Measurements from ENCODE around the gene MTG2. TPM values are rescaled to one million over a fixed set of nuclear protein-coding genes. Genes with fewer than 3 reads are reported as not detected.

The MTG2 gene
- total and polyA plus RNA-seq, 2 experiments from 2014 or later, result 11.3 to 11.7 TPM

DNA sequence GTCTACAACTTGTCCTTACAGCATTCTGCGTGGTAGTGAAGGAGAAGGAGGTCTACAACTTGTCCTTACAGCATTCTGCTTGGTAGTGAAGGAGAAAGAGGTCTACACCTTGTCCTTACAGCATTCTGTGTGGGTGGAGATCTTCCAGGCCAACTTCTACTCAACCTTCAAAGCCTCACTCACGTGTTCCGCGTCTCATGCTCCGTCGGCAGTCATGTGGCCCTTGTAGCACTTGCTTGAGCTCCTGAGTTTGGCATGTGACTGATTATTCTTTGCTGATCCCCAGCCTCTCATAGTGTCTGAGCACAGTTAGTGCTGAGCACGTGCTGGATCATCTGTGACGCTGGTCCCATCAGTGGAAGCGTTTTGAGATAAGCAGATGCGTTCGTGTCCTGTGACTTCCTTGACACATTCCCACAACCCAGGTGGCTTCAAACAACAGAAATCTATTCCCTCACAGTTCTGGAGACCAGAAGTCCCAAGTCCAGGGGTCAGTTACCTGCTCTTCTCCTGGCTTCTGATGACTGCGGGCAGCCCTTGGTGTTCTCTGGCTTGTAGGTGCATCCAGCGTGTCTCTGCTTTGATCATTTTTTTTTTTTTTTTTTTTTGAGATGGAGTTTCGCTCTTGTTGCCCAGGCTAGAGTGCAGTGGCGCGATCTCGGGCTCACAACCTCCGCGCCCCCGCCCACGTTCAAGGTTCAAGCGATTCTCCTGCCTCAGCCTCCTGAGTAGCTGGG, 36.6 kb upstream of the MTG2 start:
- ATAC-seq (no peak), DNase-seq (ENCODE audit: low spot score) (no peak)
- peaks cover 36% of the 10 kb centered on the region for H3K36me3 Mint-ChIP-seq (ENCODE audit: low read depth)
- Histone ChIP-seq H3K27ac (ENCODE audit: low read depth) (no peak overlapping the region), H3K79me2 (replicated peaks; ENCODE audit: insufficient read depth) (peaks cover 84% of the 10 kb centered on the region), H2AFZ (no peak overlapping the region), H3K36me3 (ENCODE audit: insufficient read depth) (no peaks in the 10 kb centered on the region), H3F3A (replicated peaks; ENCODE audit: low read depth) (peaks cover 6% of the 10 kb centered on the region; the same call in 1 of the 2 replicates), H3K4me1 (ENCODE audit: insufficient read depth) (peaks cover 13% of the 10 kb centered on the region), H3K27me3 (ENCODE audit: insufficient read depth) (no peaks in the 10 kb centered on the region), H3K9me2 (ENCODE audit: insufficient read depth) (no peaks in the 10 kb centered on the region), H3K4me3 (no peak overlapping the region), H4K20me1 (replicated peaks; ENCODE audit: insufficient read depth) (peaks cover 37% of the 10 kb centered on the region), H3K4me2 (no peak overlapping the region)
- peak overlapping the region; percentile 84; the same call in 2 of the 3 replicates for H3K4me3 Mint-ChIP-seq
- H3K27me3 Mint-ChIP-seq (ENCODE audit: insufficient read depth, low read depth, poor library complexity), result peaks cover 27% of the 10 kb centered on the region
- peaks cover 47% of the 10 kb centered on the region for H3K4me1 Mint-ChIP-seq
- H3K9me3 Mint-ChIP-seq, result no peaks in the 10 kb centered on the region; the same call in 2 of the 3 replicates
- H3K27ac Mint-ChIP-seq, result no peak overlapping the region
- TF ChIP-seq, protein P1, sequence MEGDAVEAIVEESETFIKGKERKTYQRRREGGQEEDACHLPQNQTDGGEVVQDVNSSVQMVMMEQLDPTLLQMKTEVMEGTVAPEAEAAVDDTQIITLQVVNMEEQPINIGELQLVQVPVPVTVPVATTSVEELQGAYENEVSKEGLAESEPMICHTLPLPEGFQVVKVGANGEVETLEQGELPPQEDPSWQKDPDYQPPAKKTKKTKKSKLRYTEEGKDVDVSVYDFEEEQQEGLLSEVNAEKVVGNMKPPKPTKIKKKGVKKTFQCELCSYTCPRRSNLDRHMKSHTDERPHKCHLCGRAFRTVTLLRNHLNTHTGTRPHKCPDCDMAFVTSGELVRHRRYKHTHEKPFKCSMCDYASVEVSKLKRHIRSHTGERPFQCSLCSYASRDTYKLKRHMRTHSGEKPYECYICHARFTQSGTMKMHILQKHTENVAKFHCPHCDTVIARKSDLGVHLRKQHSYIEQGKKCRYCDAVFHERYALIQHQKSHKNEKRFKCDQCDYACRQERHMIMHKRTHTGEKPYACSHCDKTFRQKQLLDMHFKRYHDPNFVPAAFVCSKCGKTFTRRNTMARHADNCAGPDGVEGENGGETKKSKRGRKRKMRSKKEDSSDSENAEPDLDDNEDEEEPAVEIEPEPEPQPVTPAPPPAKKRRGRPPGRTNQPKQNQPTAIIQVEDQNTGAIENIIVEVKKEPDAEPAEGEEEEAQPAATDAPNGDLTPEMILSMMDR (conservative IDR thresholded peaks at IDR 0.05; ENCODE audit: low read depth in 2 of 2), result no peak
- no peak for TF ChIP-seq POLR2AphosphoS5 (IDR thresholded peaks at IDR 0.05; ENCODE audit: low read depth)
- TF ChIP-seq EZH2 (IDR thresholded peaks at IDR 0.05; ENCODE audit: low read depth, unreplicated experiment), result no peak
- TF ChIP-seq, protein P2, sequence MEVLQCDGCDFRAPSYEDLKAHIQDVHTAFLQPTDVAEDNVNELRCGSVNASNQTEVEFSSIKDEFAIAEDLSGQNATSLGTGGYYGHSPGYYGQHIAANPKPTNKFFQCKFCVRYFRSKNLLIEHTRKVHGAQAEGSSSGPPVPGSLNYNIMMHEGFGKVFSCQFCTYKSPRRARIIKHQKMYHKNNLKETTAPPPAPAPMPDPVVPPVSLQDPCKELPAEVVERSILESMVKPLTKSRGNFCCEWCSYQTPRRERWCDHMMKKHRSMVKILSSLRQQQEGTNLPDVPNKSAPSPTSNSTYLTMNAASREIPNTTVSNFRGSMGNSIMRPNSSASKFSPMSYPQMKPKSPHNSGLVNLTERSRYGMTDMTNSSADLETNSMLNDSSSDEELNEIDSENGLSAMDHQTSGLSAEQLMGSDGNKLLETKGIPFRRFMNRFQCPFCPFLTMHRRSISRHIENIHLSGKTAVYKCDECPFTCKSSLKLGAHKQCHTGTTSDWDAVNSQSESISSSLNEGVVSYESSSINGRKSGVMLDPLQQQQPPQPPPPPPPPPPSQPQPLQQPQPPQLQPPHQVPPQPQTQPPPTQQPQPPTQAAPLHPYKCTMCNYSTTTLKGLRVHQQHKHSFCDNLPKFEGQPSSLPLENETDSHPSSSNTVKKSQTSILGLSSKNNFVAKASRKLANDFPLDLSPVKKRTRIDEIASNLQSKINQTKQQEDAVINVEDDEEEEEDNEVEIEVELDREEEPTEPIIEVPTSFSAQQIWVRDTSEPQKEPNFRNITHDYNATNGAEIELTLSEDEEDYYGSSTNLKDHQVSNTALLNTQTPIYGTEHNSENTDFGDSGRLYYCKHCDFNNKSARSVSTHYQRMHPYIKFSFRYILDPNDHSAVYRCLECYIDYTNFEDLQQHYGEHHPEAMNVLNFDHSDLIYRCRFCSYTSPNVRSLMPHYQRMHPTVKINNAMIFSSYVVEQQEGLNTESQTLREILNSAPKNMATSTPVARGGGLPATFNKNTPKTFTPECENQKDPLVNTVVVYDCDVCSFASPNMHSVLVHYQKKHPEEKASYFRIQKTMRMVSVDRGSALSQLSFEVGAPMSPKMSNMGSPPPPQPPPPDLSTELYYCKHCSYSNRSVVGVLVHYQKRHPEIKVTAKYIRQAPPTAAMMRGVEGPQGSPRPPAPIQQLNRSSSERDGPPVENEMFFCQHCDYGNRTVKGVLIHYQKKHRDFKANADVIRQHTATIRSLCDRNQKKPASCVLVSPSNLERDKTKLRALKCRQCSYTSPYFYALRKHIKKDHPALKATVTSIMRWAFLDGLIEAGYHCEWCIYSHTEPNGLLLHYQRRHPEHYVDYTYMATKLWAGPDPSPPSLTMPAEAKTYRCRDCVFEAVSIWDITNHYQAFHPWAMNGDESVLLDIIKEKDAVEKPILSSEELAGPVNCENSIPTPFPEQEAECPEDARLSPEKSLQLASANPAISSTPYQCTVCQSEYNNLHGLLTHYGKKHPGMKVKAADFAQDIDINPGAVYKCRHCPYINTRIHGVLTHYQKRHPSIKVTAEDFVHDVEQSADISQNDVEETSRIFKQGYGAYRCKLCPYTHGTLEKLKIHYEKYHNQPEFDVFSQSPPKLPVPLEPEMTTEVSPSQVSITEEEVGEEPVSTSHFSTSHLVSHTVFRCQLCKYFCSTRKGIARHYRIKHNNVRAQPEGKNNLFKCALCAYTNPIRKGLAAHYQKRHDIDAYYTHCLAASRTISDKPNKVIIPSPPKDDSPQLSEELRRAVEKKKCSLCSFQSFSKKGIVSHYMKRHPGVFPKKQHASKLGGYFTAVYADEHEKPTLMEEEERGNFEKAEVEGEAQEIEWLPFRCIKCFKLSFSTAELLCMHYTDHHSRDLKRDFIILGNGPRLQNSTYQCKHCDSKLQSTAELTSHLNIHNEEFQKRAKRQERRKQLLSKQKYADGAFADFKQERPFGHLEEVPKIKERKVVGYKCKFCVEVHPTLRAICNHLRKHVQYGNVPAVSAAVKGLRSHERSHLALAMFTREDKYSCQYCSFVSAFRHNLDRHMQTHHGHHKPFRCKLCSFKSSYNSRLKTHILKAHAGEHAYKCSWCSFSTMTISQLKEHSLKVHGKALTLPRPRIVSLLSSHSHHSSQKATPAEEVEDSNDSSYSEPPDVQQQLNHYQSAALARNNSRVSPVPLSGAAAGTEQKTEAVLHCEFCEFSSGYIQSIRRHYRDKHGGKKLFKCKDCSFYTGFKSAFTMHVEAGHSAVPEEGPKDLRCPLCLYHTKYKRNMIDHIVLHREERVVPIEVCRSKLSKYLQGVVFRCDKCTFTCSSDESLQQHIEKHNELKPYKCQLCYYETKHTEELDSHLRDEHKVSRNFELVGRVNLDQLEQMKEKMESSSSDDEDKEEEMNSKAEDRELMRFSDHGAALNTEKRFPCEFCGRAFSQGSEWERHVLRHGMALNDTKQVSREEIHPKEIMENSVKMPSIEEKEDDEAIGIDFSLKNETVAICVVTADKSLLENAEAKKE (CRISPR knock-in tag; IDR thresholded peaks at IDR 0.05), result no peak

All from GM23338 (cell line).